Neural progenitor cell (in vitro differentiated cells): ENCODE measurements around the gene BRINP3. TPM values are rescaled to one million over a fixed set of nuclear protein-coding genes. Genes with fewer than 3 reads are reported as not detected.
A peak's percentile ranks its signal among the peaks of the same experiment; 100 is the strongest.

Experiments
- DNase-seq: peaks from one replicate; pipeline ENCODE4 v3.0.0-alpha.2; 2016; ENCODE audit warnings: low spot score
- H2AFZ ChIP-seq: fragments of 200-600 bp; sonication (generic); replicated peaks from 2 replicates; pipeline ENCODE4 v1.6.1; 2016; ENCODE audit warnings: antibody characterized with exemption
- H3F3A ChIP-seq: fragments of 200-600 bp; sonication (generic); 2 replicates; pipeline ENCODE4 v1.6.1; 2016; ENCODE audit warnings: antibody characterized with exemption, low read depth
- H3K27ac ChIP-seq: fragments of 200-600 bp; sonication (generic); 2 replicates; pipeline ENCODE4 v1.5.1; 2016; ENCODE audit warnings: mild to moderate bottlenecking
- H3K27me3 ChIP-seq: fragments of 200-600 bp; sonication (generic); 2 replicates; pipeline ENCODE4 v1.6.1; 2016; ENCODE audit warnings: mild to moderate bottlenecking, moderate library complexity
- H3K36me3 ChIP-seq: fragments of 200-600 bp; sonication (generic); 2 replicates; pipeline ENCODE4 v1.5.1; 2016
- H3K4me1 ChIP-seq: fragments of 200-600 bp; sonication (generic); 2 replicates; pipeline ENCODE4 v1.6.1; 2016; ENCODE audit warnings: mixed run types
- H3K4me2 ChIP-seq: fragments of 200-600 bp; sonication (generic); 2 replicates; pipeline ENCODE4 v1.6.1; 2016
- H3K4me3 ChIP-seq: fragments of 200-600 bp; sonication (generic); 2 replicates; pipeline ENCODE4 v1.5.1; 2016
- H3K79me2 ChIP-seq: fragments of 200-600 bp; sonication (generic); 2 replicates; pipeline ENCODE4 v1.6.1; 2016; ENCODE audit warnings: low read depth
- H3K9ac ChIP-seq: fragments of 200-600 bp; sonication (generic); 2 replicates; pipeline ENCODE4 v1.6.1; 2016
- H3K9me3 ChIP-seq: fragments of 200-600 bp; sonication (generic); 2 replicates; pipeline ENCODE4 v1.5.1; 2016; ENCODE audit warnings: low read depth
- H4K20me1 ChIP-seq: fragments of 200-600 bp; sonication (generic); 2 replicates; pipeline ENCODE4 v1.6.1; 2016; ENCODE audit warnings: low read depth
- H3K27ac Mint-ChIP-seq: 3 replicates; pipeline ENCODE4 v1.8.0; 2021; ENCODE audit warnings: mixed read lengths
- H3K27me3 Mint-ChIP-seq: 2 replicates; pipeline ENCODE4 v1.8.0; 2022; ENCODE audit warnings: low read depth, mild to moderate bottlenecking, inconsistent platforms, moderate library complexity, mixed read lengths; ENCODE audit not compliant: insufficient read depth
- H3K36me3 Mint-ChIP-seq: 3 replicates; pipeline ENCODE4 v1.8.0; 2021; ENCODE audit warnings: mixed read lengths
- H3K4me1 Mint-ChIP-seq: 3 replicates; pipeline ENCODE4 v1.8.0; 2021; ENCODE audit warnings: mixed read lengths
- H3K4me3 Mint-ChIP-seq: 3 replicates; pipeline ENCODE4 v1.8.0; 2021; ENCODE audit warnings: mild to moderate bottlenecking, moderate library complexity, mixed read lengths
- H3K9me3 Mint-ChIP-seq: 3 replicates; pipeline ENCODE4 v1.8.0; 2020; ENCODE audit warnings: mixed read lengths
- EZH2 ChIP-seq: fragments of 200-600 bp; sonication (generic); IDR thresholded peaks from 2 replicates; pipeline ENCODE4 v1.6.1; 2017; ENCODE audit warnings: antibody characterized with exemption, mild to moderate bottlenecking, moderate library complexity
- EZH2phosphoT487 ChIP-seq: fragments of 200-600 bp; sonication (generic); IDR thresholded peaks from 2 replicates; pipeline ENCODE4 v1.6.1; 2017; ENCODE audit warnings: antibody characterized with exemption
- total RNA-seq: library from RNA; depleted of rRNA; stranded (reverse); fragments of >200 nt; gene quantifications from 2 replicates; pipeline ENCODE4 v1.2.3, GENCODE V29; 2015; ENCODE audit warnings: low replicate concordance
- TF ChIP-seq, protein P1 (sequence below): fragments of 200-600 bp; sonication (generic); IDR thresholded peaks from 2 replicates; pipeline ENCODE4 v1.5.1; 2017; ENCODE audit warnings: antibody characterized with exemption, mild to moderate bottlenecking

Gene BRINP3
- total RNA-seq, 1 donor from 2014 or later, result not detected

DNA sequence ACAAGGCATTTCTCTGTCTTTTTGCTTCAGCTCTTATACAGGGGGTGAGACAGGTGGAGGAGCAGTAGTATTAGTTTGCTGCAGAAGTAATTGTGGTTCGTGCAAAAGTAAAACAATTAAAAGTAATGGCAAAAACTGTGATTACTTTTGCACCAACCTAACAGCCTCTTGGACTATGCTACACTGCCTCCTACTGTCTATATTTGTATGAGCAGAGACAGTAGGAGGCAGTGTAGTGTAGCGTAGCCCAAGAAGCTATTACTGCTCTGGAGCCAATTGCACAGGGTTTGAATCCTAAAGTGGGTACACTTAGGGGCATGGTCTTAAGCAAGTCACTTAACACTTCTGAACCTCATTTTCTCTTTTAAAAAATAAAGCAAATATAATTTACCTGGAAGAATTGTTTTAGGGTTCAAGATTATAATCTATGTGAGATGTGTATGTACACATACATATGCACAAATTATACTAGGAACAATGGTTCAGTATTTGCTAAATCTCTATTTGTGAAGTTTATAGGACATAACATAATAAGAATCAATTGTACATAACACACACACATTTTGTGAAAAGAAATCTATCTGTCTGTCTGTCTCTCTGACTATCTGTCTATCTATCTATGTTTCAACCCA, 103.8 kb downstream of the BRINP3 start:
- Histone ChIP-seq H2AFZ (no peak overlapping the region), H3K79me2 (no peaks in the 10 kb centered on the region), H3K9ac (no peak overlapping the region), H4K20me1 (no peaks in the 10 kb centered on the region), H3K27ac (no peak overlapping the region), H3K9me3 (no peaks in the 10 kb centered on the region), H3K4me1 (no peaks in the 10 kb centered on the region), H3K27me3 (no peaks in the 10 kb centered on the region), H3K4me3 (no peak overlapping the region), H3K4me2 (no peak overlapping the region), H3F3A (no peaks in the 10 kb centered on the region), H3K36me3 (no peaks in the 10 kb centered on the region)
- Mint-ChIP-seq H3K4me3 (no peak overlapping the region), H3K27me3 (no peaks in the 10 kb centered on the region), H3K36me3 (no peaks in the 10 kb centered on the region), H3K9me3 (no peaks in the 10 kb centered on the region), H3K27ac (no peak overlapping the region), H3K4me1 (no peaks in the 10 kb centered on the region)
- DNase-seq, result peak; percentile 57
- TF ChIP-seq, protein P1, sequence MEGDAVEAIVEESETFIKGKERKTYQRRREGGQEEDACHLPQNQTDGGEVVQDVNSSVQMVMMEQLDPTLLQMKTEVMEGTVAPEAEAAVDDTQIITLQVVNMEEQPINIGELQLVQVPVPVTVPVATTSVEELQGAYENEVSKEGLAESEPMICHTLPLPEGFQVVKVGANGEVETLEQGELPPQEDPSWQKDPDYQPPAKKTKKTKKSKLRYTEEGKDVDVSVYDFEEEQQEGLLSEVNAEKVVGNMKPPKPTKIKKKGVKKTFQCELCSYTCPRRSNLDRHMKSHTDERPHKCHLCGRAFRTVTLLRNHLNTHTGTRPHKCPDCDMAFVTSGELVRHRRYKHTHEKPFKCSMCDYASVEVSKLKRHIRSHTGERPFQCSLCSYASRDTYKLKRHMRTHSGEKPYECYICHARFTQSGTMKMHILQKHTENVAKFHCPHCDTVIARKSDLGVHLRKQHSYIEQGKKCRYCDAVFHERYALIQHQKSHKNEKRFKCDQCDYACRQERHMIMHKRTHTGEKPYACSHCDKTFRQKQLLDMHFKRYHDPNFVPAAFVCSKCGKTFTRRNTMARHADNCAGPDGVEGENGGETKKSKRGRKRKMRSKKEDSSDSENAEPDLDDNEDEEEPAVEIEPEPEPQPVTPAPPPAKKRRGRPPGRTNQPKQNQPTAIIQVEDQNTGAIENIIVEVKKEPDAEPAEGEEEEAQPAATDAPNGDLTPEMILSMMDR, result peak; percentile 78
- no peak for TF ChIP-seq EZH2

DNA sequence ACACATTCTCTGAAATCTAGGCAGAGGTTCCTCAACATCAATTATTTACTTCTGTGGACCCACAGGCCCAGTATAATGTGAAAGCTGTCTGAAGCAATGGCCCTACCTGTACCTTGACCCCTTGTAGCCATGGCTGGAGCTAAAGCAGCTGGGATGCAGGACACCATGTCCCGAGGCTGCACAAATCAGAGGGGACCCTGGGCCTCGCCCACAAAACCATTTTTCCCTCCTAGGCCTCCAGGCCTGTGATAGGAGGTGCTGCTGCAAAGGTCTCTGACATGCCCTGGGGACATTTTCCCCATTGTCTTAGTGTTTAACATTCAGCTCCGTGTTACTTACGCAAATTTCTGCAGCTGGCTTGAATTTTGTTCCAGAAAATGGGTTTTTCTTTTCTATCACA, 110.5 kb downstream of the BRINP3 start:
- Histone ChIP-seq H3K79me2 (no peaks in the 10 kb centered on the region), H2AFZ (no peak overlapping the region), H3K4me3 (no peak overlapping the region), H3K27me3 (no peaks in the 10 kb centered on the region), H3K27ac (no peak overlapping the region), H4K20me1 (no peaks in the 10 kb centered on the region), H3K9me3 (no peaks in the 10 kb centered on the region), H3K4me1 (no peaks in the 10 kb centered on the region), H3K9ac (no peak overlapping the region), H3K4me2 (no peak overlapping the region), H3F3A (no peaks in the 10 kb centered on the region), H3K36me3 (no peaks in the 10 kb centered on the region)
- DNase-seq, result no peak
- H3K4me1 Mint-ChIP-seq, result no peaks in the 10 kb centered on the region
- peaks cover 15% of the 10 kb centered on the region for H3K9me3 Mint-ChIP-seq
- no peak overlapping the region for H3K4me3 Mint-ChIP-seq
- H3K27me3 Mint-ChIP-seq, result no peaks in the 10 kb centered on the region
- TF ChIP-seq EZH2phosphoT487 (no peak), EZH2 (no peak)
- TF ChIP-seq, protein P1, result no peak
- no peak overlapping the region for H3K27ac Mint-ChIP-seq
- peaks cover 4% of the 10 kb centered on the region for H3K36me3 Mint-ChIP-seq

DNA sequence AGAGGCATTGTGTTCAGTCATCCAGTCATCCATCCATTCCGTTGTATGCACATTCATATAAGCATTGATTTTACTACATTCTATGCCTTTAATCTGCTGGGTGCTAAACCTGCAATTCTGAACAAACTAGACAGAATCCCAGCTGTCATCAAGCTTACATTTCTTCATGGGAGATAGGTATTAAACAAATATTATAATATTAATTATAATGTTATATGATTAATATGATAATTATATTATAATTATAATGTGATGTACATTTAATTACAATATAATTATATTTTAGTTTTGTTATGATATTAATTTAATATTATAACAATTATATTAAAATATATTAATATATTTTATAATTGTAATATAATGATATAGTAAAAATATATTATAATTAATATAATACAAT, 112.4 kb downstream of the BRINP3 start:
- H3K27me3 Mint-ChIP-seq, result no peaks in the 10 kb centered on the region
- Histone ChIP-seq H3K4me3 (no peak overlapping the region), H3K79me2 (no peaks in the 10 kb centered on the region), H3K9ac (no peak overlapping the region), H3K4me1 (no peaks in the 10 kb centered on the region), H3K9me3 (no peaks in the 10 kb centered on the region), H3K27me3 (no peaks in the 10 kb centered on the region), H2AFZ (no peak overlapping the region), H3K4me2 (no peak overlapping the region), H3F3A (no peaks in the 10 kb centered on the region), H3K27ac (no peak overlapping the region), H4K20me1 (no peaks in the 10 kb centered on the region), H3K36me3 (no peaks in the 10 kb centered on the region)
- H3K27ac Mint-ChIP-seq, result no peak overlapping the region
- H3K4me1 Mint-ChIP-seq, result no peaks in the 10 kb centered on the region
- H3K9me3 Mint-ChIP-seq, result peaks cover 15% of the 10 kb centered on the region
- TF ChIP-seq, protein P1, result no peak
- TF ChIP-seq EZH2phosphoT487 (no peak), EZH2 (no peak)
- H3K36me3 Mint-ChIP-seq, result peaks cover 4% of the 10 kb centered on the region
- DNase-seq, result no peak
- no peak overlapping the region for H3K4me3 Mint-ChIP-seq
